DND-41 (cell line): ENCODE data around the gene VPS36.

Source experiments
- EZH2 ChIP-seq: IDR thresholded peaks from 3 replicates; pipeline ENCODE4 v1.6.1; 2012; ENCODE audit warnings: borderline replicate concordance, low read depth, mild to moderate bottlenecking, moderate library complexity, low read length, inconsistent platforms; ENCODE audit not compliant: severe bottlenecking
- TF ChIP-seq, protein P1 (sequence below): IDR thresholded peaks from 2 replicates; pipeline ENCODE4 v1.5.1; 2012; ENCODE audit warnings: borderline replicate concordance, low read length, moderate library complexity, mild to moderate bottlenecking; ENCODE audit not compliant: poor library complexity, severe bottlenecking; ENCODE audit errors: extremely low read depth

DNA sequence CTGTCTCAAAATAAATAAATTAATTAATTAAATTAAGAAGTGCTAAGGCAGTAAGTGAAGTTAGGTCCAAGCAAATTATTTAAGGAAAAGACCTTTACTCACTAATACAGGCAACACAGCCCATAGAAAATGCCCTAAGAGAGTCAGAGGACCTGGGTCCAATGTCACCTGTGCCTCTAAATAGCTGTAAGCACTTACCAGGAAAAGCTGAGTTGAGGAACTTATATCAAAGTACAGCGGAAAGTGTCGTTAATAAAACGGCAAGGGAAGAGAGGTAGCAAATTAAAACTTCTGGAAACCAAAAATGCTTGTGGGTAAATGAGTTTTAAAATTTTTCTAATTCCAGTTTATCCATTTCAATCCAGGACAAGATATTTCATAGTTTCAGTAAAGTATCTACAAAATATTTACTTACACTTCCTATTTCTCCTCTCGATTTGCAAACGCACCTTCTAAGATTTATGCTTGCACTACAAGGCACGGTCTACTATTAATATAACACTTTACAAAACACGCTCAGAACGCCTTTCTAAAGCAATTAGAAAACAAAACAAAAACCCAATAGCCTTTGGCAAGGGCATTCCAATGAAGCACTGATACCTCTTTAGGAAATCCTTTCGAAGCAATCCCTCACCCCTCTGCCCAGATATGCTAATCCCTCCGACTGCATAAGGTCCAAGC lies 963 bp downstream of the VPS36 start:
- TF ChIP-seq, protein P1, sequence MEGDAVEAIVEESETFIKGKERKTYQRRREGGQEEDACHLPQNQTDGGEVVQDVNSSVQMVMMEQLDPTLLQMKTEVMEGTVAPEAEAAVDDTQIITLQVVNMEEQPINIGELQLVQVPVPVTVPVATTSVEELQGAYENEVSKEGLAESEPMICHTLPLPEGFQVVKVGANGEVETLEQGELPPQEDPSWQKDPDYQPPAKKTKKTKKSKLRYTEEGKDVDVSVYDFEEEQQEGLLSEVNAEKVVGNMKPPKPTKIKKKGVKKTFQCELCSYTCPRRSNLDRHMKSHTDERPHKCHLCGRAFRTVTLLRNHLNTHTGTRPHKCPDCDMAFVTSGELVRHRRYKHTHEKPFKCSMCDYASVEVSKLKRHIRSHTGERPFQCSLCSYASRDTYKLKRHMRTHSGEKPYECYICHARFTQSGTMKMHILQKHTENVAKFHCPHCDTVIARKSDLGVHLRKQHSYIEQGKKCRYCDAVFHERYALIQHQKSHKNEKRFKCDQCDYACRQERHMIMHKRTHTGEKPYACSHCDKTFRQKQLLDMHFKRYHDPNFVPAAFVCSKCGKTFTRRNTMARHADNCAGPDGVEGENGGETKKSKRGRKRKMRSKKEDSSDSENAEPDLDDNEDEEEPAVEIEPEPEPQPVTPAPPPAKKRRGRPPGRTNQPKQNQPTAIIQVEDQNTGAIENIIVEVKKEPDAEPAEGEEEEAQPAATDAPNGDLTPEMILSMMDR: no peak
- no peak for TF ChIP-seq EZH2
